Fibroblast of the aortic adventitia (primary cell): ENCODE data around the gene DNAH8. TPM values are rescaled to one million over a fixed set of nuclear protein-coding genes. Genes with fewer than 3 reads are reported as not detected.

ENCODE experiments used
- DNase-seq: peaks from one replicate; pipeline ENCODE4 v3.0.0-alpha.2; 2010; ENCODE audit warnings: low read depth
- H3K4me3 ChIP-seq: 2 replicates; pipeline ENCODE4 v1.5.1; 2011; ENCODE audit warnings: low read depth, mild to moderate bottlenecking, control low read depth, low read length, moderate library complexity
- CTCF ChIP-seq: IDR thresholded peaks from 2 replicates; pipeline ENCODE4 v1.5.1; 2011; ENCODE audit warnings: mild to moderate bottlenecking, low read length, control low read depth, inconsistent platforms; ENCODE audit not compliant: insufficient read depth
- total RNA-seq: library from RNA; depleted of rRNA; stranded (reverse); fragments of >200 nt; gene quantifications from 2 replicates; pipeline ENCODE4 v1.2.3, GENCODE V29; 2012; ENCODE audit warnings: low replicate concordance

The DNAH8 gene
- total RNA-seq, 1 donor = not detected

DNA sequence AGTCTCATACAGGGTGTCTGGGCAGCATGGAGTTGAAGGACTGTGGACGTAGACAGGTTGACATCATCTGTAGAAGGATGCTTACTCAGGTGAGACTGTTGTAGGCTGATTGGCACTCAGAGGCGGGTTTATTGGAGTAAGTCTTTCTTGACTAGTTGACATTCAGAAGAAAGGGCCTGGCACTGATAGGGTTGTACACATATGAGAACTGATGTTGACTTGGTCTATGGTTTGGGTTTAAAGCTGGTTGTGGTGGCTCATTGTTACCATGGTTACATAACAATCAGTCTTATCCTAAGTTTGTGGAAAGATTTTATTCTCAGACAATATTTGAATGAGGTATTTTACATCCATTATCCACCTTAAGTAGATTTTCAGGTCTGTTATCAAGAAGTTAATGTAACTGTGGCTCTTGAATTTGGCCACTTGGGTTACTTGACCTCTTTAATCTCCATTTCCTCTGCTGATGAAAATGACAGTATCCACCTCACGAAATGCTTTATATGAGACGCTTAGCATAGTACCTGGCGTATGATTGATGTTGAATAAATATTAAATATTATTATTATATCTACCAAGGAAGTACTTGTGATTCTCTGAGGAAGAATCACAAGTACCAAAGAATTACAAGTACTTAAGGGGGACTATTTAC, 109.3 kb downstream of the DNAH8 start:
- DNase-seq = no peak
- no peak overlapping the region for H3K4me3 ChIP-seq
- TF ChIP-seq CTCF = no peak

GRCh38 chr6:38827024-38827423, 111.9 kb downstream of the DNAH8 start:
- no peak for DNase-seq
- TF ChIP-seq CTCF = no peak

DNA sequence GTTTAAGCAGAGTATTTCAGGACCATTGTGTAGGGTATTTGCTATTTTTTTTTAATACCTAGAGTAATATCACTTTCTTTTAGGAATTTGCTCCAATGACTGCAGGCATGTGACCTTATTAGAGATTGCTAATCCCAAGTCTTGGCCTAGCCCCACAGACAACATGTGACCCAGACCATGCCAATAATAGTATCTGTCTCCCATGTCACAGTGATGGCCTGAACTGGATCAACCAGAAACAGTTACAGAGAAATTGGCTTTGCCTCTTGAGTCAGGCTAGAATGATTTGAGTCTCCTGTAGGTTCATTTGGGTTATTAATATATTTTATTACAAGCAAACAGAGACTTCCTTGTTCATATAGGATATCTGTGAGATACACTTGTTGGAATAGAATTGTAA, 116.8 kb downstream of the DNAH8 start:
- TF ChIP-seq CTCF = no peak
- no peak for DNase-seq
- H3K4me3 ChIP-seq = no peak overlapping the region

More at GRCh38 chr6:38827024-38827423, 111.9 kb downstream of the DNAH8 start:
- H3K4me3 ChIP-seq = no peak overlapping the region

DNA sequence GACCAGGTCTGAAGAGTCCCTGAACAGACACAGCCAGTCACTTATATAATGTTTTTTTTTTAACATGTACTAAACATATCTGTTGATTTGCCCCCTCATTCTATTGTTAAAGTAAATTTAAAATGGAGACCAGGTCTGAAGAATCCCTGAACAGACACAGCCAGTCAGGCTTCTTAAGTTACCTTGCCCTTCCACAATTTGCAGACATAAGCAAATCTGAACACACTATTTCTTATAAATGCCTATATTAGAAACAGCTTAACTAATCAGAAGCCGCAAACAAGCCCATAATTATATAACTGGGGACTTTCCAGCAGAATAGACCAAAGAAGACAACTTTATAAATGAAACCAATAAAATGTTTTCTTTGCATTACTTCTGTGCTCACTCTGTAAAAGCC, 118.2 kb downstream of the DNAH8 start:
- DNase-seq = no peak
- TF ChIP-seq CTCF = no peak
- H3K4me3 ChIP-seq = no peak overlapping the region

DNA sequence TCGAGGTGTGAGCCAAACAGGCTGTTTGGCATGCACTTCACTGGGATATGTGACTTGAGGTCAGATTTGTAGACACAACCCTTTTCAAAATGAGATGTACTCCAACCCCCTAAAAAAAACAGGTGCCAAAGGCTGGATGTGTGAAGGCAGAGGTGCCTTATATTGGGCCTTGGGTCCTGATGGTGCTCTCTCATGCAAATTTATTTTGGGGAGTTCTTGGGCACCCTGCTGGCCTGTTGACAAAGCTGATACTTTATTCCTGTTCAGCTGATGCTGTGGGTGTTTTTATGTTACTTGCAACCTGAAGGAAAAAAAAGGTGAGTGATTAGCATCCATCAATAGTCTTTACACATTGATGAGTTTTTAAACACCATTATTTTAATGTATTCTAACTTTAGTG, 121.5 kb downstream of the DNAH8 start:
- DNase-seq = no peak
- H3K4me3 ChIP-seq = no peak overlapping the region
- no peak for TF ChIP-seq CTCF

GRCh38 chr6:38837101-38837500, 122.0 kb downstream of the DNAH8 start:
- no peak for TF ChIP-seq CTCF
- H3K4me3 ChIP-seq = no peak overlapping the region
- DNase-seq = no peak

GRCh38 chr6:38843798-38844197, 128.7 kb downstream of the DNAH8 start:
- TF ChIP-seq CTCF = no peak
- DNase-seq = no peak
- H3K4me3 ChIP-seq = no peak overlapping the region
